Effector memory CD4-positive, alpha-beta T cell (primary cell): ENCODE results near the gene MT1HL1.

Source experiments
- DNase-seq, 3 donors: peaks; one replicate each; pipeline ENCODE4 v3.0.0-alpha.2; 2020
- H3K27ac ChIP-seq: 2 replicates; pipeline ENCODE4 v1.7.0; 2013; ENCODE audit warnings: mild to moderate bottlenecking, low read length, moderate library complexity; ENCODE audit not compliant: insufficient read depth, poor library complexity, severe bottlenecking
- H3K27me3 ChIP-seq: replicated peaks from 2 replicates; pipeline ENCODE4 v1.7.0; 2013; ENCODE audit warnings: mild to moderate bottlenecking, low read length; ENCODE audit not compliant: insufficient read depth, control insufficient read depth, poor library complexity, severe bottlenecking
- H3K36me3 ChIP-seq: 2 replicates; pipeline ENCODE4 v1.7.0; 2013; ENCODE audit warnings: mild to moderate bottlenecking, low read length, moderate library complexity; ENCODE audit not compliant: control insufficient read depth, insufficient read depth
- H3K4me1 ChIP-seq: 2 replicates; pipeline ENCODE4 v1.7.0; 2013; ENCODE audit warnings: low read length, mild to moderate bottlenecking; ENCODE audit not compliant: control insufficient read depth, insufficient read depth, poor library complexity, severe bottlenecking
- H3K4me3 ChIP-seq: 2 replicates; pipeline ENCODE4 v1.7.0; 2013; ENCODE audit warnings: low read length, low read depth, mild to moderate bottlenecking; ENCODE audit not compliant: insufficient read depth, poor library complexity, severe bottlenecking
- H3K9me3 ChIP-seq: 2 replicates; pipeline ENCODE4 v1.7.0; 2013; ENCODE audit warnings: mild to moderate bottlenecking, low read length, moderate library complexity; ENCODE audit not compliant: control insufficient read depth
- total RNA-seq, 3 donors: gene quantifications; one replicate each; lab custom pipeline; 2026; lab: John Stamatoyannopoulos, UW

The MT1HL1 gene
- total RNA-seq, result 0 reads per million in 3 donors

DNA sequence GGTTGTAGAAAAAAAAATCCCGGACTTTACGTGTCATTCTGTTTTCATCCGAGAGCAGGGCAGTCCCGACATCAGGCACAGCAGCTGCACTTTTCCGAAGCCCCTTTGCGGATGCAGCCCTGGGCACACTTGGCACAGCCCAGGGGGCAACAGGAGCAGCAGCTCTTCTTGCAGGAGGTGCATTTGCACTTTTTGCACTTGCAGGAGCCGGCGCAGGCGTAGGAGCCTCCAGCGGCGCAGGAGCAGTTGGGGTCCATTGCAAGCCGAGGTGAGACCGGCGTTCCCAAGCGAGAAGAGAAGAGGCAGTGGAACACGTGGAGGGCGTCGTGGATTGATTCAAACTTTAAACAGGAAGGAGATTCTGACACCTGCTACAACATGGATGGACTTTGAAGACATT is at the start of gene MT1HL1:
MT1HL1 (minus strand) TSS at position 326 of the 400 bp plus-strand sequence; CDS start at position 257, 69 bp downstream.
- no peak within 1 kb of the TSS for H3K27ac ChIP-seq
- no peaks in the 10 kb centered on the region for H3K4me1 ChIP-seq
- H3K36me3 ChIP-seq, result no peaks in the 10 kb centered on the region
- no peak for DNase-seq
- no peaks in the 10 kb centered on the region for H3K9me3 ChIP-seq
- no peaks in the 10 kb centered on the region for H3K27me3 ChIP-seq
- H3K4me3 ChIP-seq, result no peak within 1 kb of the TSS

DNA sequence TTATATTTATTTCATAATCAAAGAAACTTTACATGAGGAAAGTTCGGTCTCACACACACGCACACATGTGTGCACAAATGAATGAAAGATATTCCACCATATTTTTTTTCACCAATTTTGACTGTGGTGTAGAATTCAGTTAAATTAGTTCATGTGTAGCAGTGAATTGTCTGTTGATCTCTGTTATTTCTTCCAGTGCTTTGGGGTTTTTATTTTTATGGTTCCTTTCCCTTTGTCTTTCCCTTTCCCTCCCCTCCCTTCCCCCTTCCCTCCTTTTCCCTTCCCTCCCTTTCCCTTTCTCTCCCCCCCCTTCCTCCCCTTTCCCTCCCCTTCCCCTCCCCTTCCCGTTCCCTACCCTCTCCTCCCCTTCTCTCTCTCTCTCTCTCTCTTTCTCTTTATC is 46.7 kb upstream of the MT1HL1 start:
- no peaks in the 10 kb centered on the region for H3K27me3 ChIP-seq
- no peaks in the 10 kb centered on the region for H3K36me3 ChIP-seq
- no peak for DNase-seq
- H3K27ac ChIP-seq, result no peak overlapping the region
- H3K4me1 ChIP-seq, result no peaks in the 10 kb centered on the region
- H3K9me3 ChIP-seq, result no peaks in the 10 kb centered on the region
- no peak overlapping the region for H3K4me3 ChIP-seq

DNA sequence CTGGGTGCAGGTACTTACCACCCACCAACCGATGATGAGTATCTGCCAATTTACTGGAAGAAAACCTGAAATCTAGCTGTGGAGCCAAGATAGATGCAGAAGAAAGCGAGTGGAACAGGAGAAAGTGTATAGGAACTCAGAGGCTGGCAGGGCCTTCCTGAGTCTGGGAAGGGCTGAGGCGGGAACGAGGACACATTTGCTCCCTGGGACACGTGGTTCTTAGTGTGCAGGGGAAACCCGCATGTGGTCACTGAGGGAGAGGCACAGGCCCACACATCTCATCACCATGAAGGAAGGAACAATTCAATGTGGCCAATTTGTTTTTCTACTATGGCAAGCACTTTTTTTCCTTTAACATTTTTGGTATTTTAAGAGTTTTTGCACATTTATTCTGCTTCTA is 45.9 kb upstream of the MT1HL1 start:
- H3K36me3 ChIP-seq, result no peaks in the 10 kb centered on the region
- no peak overlapping the region for H3K27ac ChIP-seq
- H3K4me1 ChIP-seq, result no peaks in the 10 kb centered on the region
- H3K9me3 ChIP-seq, result no peaks in the 10 kb centered on the region
- H3K27me3 ChIP-seq, result no peaks in the 10 kb centered on the region
- no peak overlapping the region for H3K4me3 ChIP-seq
- no peak for DNase-seq

DNA sequence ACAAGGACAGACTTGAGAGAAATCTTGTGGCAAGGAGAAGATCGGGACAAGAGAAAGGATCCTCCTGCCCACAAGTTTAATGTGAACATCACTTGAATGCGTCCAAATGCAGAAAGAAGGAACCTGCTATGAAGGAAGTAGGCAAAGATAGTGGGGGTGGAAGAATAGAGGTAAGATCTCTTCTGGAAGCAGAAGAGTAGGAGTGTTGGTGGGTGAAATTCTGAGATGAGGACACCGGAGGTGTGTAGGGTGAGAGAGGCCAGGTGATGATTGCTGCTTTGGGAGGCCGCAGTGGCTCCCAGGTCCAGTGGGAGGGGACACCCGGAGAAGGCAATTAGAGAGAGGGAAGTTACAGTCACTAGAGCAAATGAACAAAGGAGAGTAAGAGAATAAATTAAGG is 44.6 kb upstream of the MT1HL1 start:
- Histone ChIP-seq H3K9me3 (no peaks in the 10 kb centered on the region), H3K36me3 (no peaks in the 10 kb centered on the region), H3K4me3 (no peak overlapping the region)

DNA sequence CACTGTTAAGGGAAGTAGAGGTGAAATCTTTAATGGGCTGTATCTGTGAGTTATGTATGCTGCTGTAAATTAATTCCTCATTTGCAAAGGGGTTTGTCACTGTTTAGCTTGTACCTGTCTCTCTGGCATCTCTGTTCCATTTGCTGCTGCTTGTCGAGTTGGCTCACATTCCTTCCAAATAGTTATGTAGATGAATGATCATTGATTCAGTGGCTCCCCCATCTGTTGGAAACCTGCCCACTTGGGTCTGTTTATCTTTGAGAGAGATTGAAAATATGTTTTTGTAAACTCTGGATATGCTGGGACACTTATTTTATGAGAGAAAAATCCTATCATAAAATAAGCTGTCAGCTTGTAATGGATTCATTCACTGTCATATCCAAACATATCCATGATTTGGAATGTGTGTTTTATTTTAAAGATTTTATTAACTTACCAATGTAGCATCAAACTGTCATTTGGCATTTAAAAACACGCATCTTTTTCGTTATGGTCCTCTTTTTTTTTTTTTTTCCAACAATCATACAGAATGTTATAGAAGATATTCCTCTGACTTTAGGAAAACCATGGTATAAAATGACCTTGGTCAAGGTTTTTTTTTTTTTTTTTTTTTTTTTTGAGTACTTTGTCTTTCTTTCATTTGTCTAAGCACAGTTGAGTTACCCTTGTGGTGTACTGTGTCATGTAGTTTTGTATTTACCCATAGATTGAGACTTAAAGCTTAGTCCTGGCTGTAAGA is 41.2 kb upstream of the MT1HL1 start:
- no peaks in the 10 kb centered on the region for H3K9me3 ChIP-seq
- DNase-seq, result no peak
- peaks cover 3% of the 10 kb centered on the region for H3K27me3 ChIP-seq

More for the DNA sequence above, 44.6 kb upstream of the MT1HL1 start:
- no peak for DNase-seq
- no peaks in the 10 kb centered on the region for H3K4me1 ChIP-seq
- no peak overlapping the region for H3K27ac ChIP-seq
- no peaks in the 10 kb centered on the region for H3K27me3 ChIP-seq

DNA sequence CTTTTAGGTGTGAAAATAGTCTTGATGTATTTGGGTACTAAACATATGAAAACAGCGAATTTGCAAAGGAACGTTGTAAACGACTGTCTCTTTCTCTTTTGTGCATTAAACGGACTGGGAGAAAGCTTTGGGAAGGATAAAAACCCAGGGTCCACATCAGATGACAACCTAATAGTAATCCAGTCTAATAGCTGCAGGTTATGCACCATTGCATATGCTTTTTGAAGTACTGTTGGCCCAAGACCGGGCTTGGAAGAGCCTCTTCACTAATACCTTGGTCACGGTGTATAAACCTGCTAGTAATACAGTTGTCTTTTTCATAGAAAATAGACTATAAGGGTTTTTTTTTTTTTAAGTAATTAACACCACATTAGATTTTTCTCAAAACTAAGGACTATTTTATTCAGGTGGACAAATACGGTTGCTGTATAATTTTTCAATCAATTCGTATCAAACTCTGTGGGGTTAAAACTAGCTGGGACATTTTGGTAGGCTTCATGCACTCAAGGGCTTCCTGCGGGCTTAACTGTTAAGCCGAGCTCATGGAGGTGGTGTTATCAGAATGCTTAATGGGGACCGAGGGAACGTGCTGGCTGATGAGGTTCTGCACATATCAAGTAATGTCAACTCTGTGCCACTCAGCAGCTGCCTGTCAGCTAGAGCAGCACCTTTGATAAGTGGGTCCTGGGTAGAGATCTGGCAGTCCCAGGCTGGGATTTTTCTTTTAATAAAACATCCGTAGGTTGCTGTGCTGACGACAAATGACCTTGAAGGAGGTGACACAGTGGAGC is 39.8 kb upstream of the MT1HL1 start:
- no peaks in the 10 kb centered on the region for H3K9me3 ChIP-seq
- peaks cover 3% of the 10 kb centered on the region for H3K27me3 ChIP-seq
- H3K4me3 ChIP-seq, result no peak overlapping the region
- no peak for DNase-seq
- H3K4me1 ChIP-seq, result no peaks in the 10 kb centered on the region
- H3K27ac ChIP-seq, result no peak overlapping the region
- H3K36me3 ChIP-seq, result no peaks in the 10 kb centered on the region

More for the DNA sequence above, 41.2 kb upstream of the MT1HL1 start:
- Histone ChIP-seq H3K4me1 (no peaks in the 10 kb centered on the region), H3K36me3 (no peaks in the 10 kb centered on the region), H3K27ac (no peak overlapping the region), H3K4me3 (no peak overlapping the region)

DNA sequence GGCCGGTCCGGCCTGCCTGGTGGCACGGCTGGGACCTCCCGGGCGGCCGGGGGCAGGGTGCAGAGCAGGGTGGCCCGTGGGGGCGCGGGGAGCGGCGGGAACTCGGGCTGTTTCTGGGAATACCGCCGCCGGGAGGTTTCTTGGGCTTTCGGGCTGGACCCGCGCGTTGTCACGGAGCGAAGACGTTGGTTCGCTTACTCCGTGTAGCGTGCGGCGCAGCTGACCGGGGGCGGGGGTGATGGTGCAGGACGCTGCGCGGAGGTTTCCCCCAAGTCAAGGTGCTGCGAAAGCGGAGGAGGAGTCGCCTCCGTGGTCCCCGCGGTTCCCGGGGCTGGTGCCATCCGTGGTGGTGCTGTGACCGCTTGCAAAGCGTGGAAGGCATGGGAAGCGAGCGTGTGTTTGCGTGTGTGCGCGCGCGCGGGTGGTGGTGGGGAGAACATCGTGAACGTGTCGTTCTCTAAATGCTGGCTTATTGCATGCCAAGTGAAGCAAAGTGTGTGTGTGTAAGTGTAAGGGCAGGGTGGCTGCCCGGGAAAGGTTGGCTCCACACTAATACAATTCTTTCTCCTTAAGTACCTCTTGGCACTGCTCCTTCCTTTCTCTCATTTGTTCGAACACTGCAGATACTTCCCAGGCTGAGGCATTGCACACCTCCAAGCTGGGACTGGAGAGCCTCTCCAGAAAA is 38.8 kb upstream of the MT1HL1 start:
- H3K9me3 ChIP-seq, result no peaks in the 10 kb centered on the region
- no peaks in the 10 kb centered on the region for H3K4me1 ChIP-seq
- no peak overlapping the region for H3K4me3 ChIP-seq
- peaks cover 3% of the 10 kb centered on the region for H3K27me3 ChIP-seq
- DNase-seq, result no peak
- no peak overlapping the region for H3K27ac ChIP-seq
- no peaks in the 10 kb centered on the region for H3K36me3 ChIP-seq

DNA sequence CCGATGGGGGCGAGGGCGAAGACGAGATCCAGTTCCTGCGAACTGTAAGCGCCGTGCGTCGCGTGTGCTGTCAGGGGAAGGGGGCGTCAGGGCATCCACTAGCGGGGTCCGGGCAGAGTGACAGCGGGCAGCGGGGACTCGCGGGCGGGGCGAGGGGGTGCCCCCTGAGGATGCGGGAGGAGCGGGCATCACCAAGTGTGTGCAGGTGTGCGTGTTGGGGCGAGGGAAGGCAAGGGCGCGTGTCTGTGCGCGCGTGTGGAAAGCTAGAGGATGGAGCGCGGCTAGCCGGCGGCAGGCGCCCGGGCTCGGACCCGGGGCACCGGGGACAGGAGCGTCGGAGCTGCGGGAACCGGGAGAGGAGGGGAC is 38.3 kb upstream of the MT1HL1 start:
- H3K36me3 ChIP-seq, result no peaks in the 10 kb centered on the region
- no peaks in the 10 kb centered on the region for H3K9me3 ChIP-seq
- DNase-seq, result no peak
- no peak overlapping the region for H3K4me3 ChIP-seq
- peaks cover 3% of the 10 kb centered on the region for H3K27me3 ChIP-seq
- no peak overlapping the region for H3K27ac ChIP-seq
- H3K4me1 ChIP-seq, result no peaks in the 10 kb centered on the region

DNA sequence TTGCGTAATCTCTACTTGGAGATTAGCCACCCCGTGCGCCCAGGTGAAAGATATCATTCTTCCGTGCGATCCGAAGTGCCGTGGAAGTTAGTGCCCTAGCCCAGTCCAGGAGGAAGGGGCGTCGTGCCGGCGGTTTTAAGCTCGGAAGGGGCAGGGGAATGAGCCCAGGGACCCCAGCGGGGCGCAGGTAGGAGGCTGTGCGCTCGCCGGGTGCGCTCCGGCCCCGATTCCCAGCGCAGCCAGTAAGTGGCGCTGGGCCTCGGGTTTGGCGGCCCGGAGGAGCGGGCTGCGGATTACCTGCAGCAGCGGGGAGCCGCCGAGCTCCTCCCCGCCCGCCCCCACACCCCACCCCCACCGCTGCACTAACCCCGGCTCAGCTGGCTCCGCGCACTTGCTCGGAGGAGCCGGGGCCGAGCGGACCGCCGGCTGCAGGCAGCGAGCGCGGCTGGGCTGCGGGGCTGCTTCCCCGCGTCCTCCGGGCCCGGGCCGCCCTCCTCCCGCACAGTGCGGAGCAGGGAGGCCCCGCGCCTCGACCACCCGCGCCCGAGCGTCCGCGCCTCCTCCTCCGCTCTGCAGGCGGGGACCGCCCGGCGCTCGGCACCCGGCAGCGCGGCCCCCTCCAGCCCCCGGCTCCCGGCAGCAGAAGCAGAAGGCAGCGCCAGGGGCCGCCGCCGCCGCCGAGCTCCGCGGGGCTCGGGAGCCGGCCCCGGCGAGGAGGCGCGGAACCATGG is 37.7 kb upstream of the MT1HL1 start, which contains the start of gene RYR2:
RYR2 (plus strand) TSS at position 390 of the 731 bp plus-strand sequence; CDS start at position 728, 338 bp downstream.
- Histone ChIP-seq H3K36me3 (no peaks in the 10 kb centered on the region), H3K27ac (no peak within 1 kb of the TSS), H3K27me3 (peaks cover 3% of the 10 kb centered on the region), H3K9me3 (no peaks in the 10 kb centered on the region), H3K4me1 (no peaks in the 10 kb centered on the region), H3K4me3 (no peak within 1 kb of the TSS)
- no peak for DNase-seq
